CD1c-positive myeloid dendritic cell (primary cell): Measurements from ENCODE around the gene CD47.

Experiments
- DNase-seq: peaks from one replicate; pipeline ENCODE4 v3.0.0-alpha.2; 2016; ENCODE audit errors: extremely low spot score

Gene CD47

GRCh38 chr3:108053067-108053466, 37.8 kb downstream of the CD47 start:
- DNase-seq = no peak

GRCh38 chr3:108051005-108051404, 39.8 kb downstream of the CD47 start:
- DNase-seq = no peak

- DNase-seq = no peak
These were observed 42.8 kb downstream of the CD47 start for GRCh38 chr3:108047987-108048386.

GRCh38 chr3:108046247-108046646, 44.6 kb downstream of the CD47 start:
- DNase-seq = no peak

- no peak for DNase-seq
These were observed 46.1 kb downstream of the CD47 start for GRCh38 chr3:108044699-108045098.

- DNase-seq = no peak
These were observed 48.5 kb downstream of the CD47 start for GRCh38 chr3:108042300-108042699.

GRCh38 chr3:108041253-108041652, 49.6 kb downstream of the CD47 start:
- no peak for DNase-seq

- DNase-seq = no peak
These were observed 53.1 kb downstream of the CD47 start for GRCh38 chr3:108037770-108038169.

- peak; percentile 88 for DNase-seq
These were observed 53.7 kb downstream of the CD47 start for GRCh38 chr3:108036984-108037741.

GRCh38 chr3:108036401-108036800, 54.4 kb downstream of the CD47 start:
- DNase-seq = peak; percentile 37

- peak; percentile 76 for DNase-seq
These were observed 55.1 kb downstream of the CD47 start for GRCh38 chr3:108035751-108036150.

- no peak for DNase-seq
These were observed 58.9 kb downstream of the CD47 start for GRCh38 chr3:108031895-108032294.

- DNase-seq = no peak
These were observed 59.9 kb downstream of the CD47 start for GRCh38 chr3:108030960-108031359.

- no peak for DNase-seq
These were observed 61.4 kb downstream of the CD47 start for GRCh38 chr3:108029466-108029865.

GRCh38 chr3:108028896-108029295, 61.9 kb downstream of the CD47 start:
- no peak for DNase-seq

- no peak for DNase-seq
These were observed 65.7 kb downstream of the CD47 start for GRCh38 chr3:108025177-108025576.

- DNase-seq = no peak
These were observed 66.5 kb downstream of the CD47 start for GRCh38 chr3:108024146-108024850.

- DNase-seq = no peak
These were observed 68.3 kb downstream of the CD47 start for GRCh38 chr3:108022256-108023150.

- DNase-seq = no peak
These were observed 69.3 kb downstream of the CD47 start for GRCh38 chr3:108021533-108021932.

GRCh38 chr3:108021131-108021530, 69.7 kb downstream of the CD47 start:
- DNase-seq = no peak

- DNase-seq = no peak
These were observed 72.3 kb downstream of the CD47 start for GRCh38 chr3:108018552-108018951.

- DNase-seq = peak; percentile 22
These were observed 73.2 kb downstream of the CD47 start for GRCh38 chr3:108017587-108017986.
